Neural cell (in vitro differentiated cells): ENCODE measurements around the gene CCNI.

ENCODE experiments used
- CTCF ChIP-seq: fragments of 450-650 bp; IDR thresholded peaks from 2 replicates; pipeline ENCODE4 v1.5.1; 2014; ENCODE audit warnings: antibody characterized with exemption, mild to moderate bottlenecking, moderate library complexity; ENCODE audit not compliant: poor library complexity, severe bottlenecking
- EP300 ChIP-seq: fragments of 450-650 bp; conservative IDR thresholded peaks from 2 replicates; pipeline ENCODE4 v1.6.1; 2014; ENCODE audit warnings: antibody characterized with exemption, mild to moderate bottlenecking, moderate library complexity; ENCODE audit not compliant: poor library complexity, severe bottlenecking
- TAF1 ChIP-seq: IDR thresholded peaks from 2 replicates; pipeline ENCODE4 v1.6.1; 2012; ENCODE audit warnings: low read depth

- no peak for TF ChIP-seq CTCF
- no peak for TF ChIP-seq EP300
- no peak for TF ChIP-seq TAF1
These were observed 45.2 kb upstream of the CCNI start for GRCh38 chr4:77120886-77121508.
